SK-N-SH (cell line): Measurements from ENCODE around the gene NSMCE3.

Experiments used
- CTCF ChIP-seq: fragments of 200-600 bp; sonication (generic); IDR thresholded peaks from 2 replicates; pipeline ENCODE4 v1.6.1; 2017; ENCODE audit warnings: antibody characterized with exemption, mild to moderate bottlenecking, moderate library complexity
- ELF1 ChIP-seq: IDR thresholded peaks from 2 replicates; pipeline ENCODE4 v1.4.0; 2012
- EP300 ChIP-seq, 2 experiments: IDR thresholded peaks; 2 replicates each; pipeline versions ENCODE4 v1.4.0 to v1.6.1; 2012; ENCODE audit warnings: borderline replicate concordance in 1 of 2, low read depth in 1 of 2, low read length in 1 of 2
- EZH2phosphoT487 ChIP-seq: fragments of 200-600 bp; sonication (generic); IDR thresholded peaks from 2 replicates; pipeline ENCODE4 v1.6.1; 2017; ENCODE audit warnings: low read depth, mixed run types, mild to moderate bottlenecking, antibody characterized with exemption, moderate library complexity, borderline replicate concordance
- JUND ChIP-seq: IDR thresholded peaks from 2 replicates; pipeline ENCODE4 v1.4.0; 2012
- POLR2AphosphoS5 ChIP-seq: IDR thresholded peaks from 2 replicates; pipeline ENCODE4 v1.6.1; 2012; ENCODE audit warnings: low read depth, low read length
- REST ChIP-seq: IDR thresholded peaks from 2 replicates; pipeline ENCODE4 v1.6.1; 2012; ENCODE audit warnings: mild to moderate bottlenecking, low read depth, low read length, moderate library complexity
- TAF1 ChIP-seq: IDR thresholded peaks from 2 replicates; pipeline ENCODE4 v1.6.1; 2012; ENCODE audit warnings: low read depth, mild to moderate bottlenecking, low read length, moderate library complexity, borderline replicate concordance
- TCF12 ChIP-seq: IDR thresholded peaks from 2 replicates; pipeline ENCODE4 v1.4.0; 2012
- YY1 ChIP-seq: IDR thresholded peaks from 2 replicates; pipeline ENCODE4 v1.4.0; 2012; ENCODE audit warnings: low read depth, mild to moderate bottlenecking

GRCh38 chr15:29269485-29270168 lies at the start of gene NSMCE3:
- no peak for TF ChIP-seq CTCF
- peak; percentile 16; the same call in 1 of the 2 replicates for TF ChIP-seq REST
- no peak for TF ChIP-seq EZH2phosphoT487
- TF ChIP-seq TCF12 = no peak
- peak; percentile 74 for TF ChIP-seq TAF1
- no peak for TF ChIP-seq EP300 (IDR thresholded peaks at IDR 0.05; ENCODE audit: borderline replicate concordance in 1 of 2, low read depth in 1 of 2, low read length in 1 of 2)
- TF ChIP-seq YY1 = 0 out of 2 replicates have a peak, but pooled peaks have one; percentile 22
- no peak for TF ChIP-seq ELF1
- TF ChIP-seq JUND = no peak
- TF ChIP-seq POLR2AphosphoS5 = peak; percentile 90
